ENCODE data around the gene MMD.
"Not testable (repeated sequence)": the region's sequence is repeated elsewhere in the genome, so short reads cannot be mapped to it uniquely, and the experiment has no call there.

MMD gene

DNA sequence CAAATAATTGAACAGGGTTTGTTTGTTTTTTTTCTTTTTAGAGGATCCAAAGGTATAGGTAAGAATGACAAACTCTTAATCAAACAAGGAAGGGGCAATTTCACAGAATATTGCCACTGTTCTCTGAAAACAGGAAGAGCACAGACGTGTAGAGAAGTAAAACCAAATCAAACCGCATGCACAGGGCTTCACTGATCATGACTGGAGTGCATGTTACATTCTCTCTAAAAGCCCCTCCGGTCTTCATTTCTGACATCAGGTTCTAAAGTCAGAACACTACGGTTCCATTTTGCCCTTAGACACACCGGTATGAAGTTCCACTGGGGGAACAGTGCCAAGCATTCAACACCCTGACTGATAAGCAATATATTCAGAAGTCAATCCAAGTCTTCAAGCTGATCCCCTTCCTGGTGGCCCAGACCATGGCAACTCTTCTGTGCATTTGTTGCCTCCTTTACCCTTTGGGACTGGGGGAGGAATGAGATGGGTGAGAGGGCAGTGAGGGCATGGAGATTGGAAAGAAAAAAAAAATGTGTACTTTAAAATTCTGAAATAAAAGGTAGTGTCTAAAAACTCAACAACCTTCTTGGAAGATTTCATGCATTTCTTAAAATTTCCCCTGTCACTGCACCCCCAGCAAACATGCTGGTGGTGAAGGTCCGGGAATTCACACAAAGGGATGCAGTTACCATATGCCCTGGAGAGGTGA lies 1.4 kb downstream of the MMD start:
- DNase-seq, result no peak

- no peak for DNase-seq
Measured at GRCh38 chr17:55418369-55419268, 3.0 kb downstream of the MMD start.

- DNase-seq, result no peak
Measured at GRCh38 chr17:55417411-55418268, 4.0 kb downstream of the MMD start.

DNA sequence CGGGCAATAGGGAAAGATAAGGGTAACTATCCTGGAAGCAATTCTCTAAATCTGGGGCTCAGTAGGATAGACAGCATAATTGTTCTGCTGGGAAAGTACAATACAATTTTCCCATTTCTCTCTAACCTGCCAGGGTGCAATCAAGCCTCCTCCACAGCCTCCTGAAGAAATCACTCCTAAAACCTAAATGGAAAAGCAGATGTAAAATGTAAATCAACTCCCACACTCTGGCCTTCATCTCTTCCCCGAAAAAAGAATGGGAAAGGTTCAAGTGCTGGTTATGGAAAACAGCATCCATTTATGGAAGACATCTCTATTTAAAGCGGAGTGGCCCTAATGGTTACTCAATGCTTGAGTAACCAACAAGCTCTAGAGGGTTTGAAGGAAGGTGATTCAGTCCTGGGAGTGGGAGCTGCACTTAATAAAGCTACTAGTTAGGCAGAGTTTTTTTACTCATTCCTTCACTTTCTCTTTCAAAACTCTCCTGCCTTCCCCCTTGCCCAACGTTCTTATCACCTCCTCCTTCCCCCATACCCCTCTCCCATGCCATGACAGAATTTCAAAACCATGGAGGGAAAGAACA lies 5.1 kb downstream of the MMD start:
- DNase-seq, result no peak

DNA sequence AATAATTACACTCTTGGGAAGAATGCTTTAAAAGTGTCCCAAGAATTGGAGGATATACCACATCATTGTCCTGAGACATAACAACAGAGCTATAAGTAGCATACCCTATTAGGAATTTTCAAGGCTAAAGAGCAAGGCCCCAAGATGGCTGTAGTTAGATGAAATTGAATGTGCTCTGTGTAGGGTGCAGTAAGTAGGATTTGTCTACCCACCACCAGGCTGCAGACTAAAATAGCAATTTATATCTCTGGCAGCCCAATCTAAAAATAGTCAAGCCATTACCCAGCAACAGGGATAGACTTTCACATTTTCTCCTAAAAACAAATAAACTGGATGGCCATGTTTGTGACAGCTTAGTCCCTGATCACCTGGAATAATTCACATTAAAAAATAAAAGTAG lies 5.6 kb downstream of the MMD start:
- DNase-seq, result no peak

DNA sequence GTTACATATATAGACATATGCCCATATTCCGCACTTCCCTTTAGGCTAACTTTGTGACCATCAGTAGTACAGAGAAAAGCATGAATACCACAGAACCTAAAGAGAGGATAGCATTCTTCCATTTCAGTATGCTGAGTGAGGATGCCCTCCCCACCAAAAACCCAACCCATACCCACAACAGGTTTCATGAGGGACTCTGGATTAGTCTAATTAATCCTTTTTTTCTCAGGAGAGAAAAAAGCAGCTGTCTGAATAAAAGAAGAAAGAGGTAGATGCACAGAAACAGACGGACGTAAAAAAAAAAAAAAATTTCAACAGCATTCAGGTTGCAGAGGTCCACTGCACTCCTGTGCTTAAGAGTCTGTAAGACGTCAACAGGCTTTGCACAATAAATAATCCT lies 6.7 kb downstream of the MMD start:
- no peak for DNase-seq

DNA sequence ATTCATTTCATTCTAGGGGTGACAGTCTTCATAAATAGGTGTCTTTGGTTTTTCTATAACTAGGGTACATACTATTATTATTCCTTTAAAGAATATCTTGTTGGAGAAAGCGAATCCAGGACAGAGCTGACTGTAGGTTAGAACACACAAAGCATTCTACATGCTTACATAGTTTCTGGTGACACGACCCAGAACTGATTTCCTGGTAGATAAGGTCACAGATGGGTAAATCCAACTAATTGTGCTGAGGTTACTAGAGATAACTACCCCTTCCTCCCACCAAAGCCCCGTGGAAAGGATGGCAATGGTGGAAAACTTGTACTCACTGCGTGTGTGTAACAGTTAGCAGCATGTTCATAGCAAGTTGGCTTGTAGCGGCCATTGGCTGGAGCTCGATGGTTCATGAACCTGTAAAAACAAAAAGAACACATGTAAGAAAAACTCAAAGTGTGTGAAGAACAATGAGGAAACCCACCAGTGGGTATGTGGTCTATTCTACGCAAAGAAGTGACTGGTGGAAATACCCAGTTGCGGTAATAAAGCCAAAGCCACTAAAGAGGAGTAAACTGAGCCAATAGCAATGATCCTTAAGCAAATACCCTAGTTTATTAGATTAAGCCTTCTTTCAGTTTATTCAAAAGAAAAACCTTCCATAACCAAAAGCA lies 7.7 kb downstream of the MMD start:
- DNase-seq, result no peak

DNA sequence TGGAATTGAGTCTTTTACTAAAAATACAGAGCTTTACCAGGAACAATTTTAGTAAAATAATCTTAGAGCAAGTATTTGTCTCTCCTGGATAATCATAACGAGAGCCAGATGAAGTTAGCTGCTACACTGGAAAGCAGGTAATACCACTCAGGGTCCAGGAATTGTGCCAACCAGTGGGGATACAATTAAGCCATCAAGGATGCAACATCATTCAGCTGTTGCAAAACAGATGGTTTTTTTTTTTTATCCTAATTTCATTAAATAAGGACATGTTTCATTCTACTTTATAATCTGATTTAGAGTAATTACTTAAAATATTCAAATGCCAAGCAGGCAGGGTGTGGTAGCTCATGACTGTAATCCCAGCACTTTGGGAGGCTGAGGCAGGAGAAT lies 10.2 kb downstream of the MMD start:
- no peak for DNase-seq

DNA sequence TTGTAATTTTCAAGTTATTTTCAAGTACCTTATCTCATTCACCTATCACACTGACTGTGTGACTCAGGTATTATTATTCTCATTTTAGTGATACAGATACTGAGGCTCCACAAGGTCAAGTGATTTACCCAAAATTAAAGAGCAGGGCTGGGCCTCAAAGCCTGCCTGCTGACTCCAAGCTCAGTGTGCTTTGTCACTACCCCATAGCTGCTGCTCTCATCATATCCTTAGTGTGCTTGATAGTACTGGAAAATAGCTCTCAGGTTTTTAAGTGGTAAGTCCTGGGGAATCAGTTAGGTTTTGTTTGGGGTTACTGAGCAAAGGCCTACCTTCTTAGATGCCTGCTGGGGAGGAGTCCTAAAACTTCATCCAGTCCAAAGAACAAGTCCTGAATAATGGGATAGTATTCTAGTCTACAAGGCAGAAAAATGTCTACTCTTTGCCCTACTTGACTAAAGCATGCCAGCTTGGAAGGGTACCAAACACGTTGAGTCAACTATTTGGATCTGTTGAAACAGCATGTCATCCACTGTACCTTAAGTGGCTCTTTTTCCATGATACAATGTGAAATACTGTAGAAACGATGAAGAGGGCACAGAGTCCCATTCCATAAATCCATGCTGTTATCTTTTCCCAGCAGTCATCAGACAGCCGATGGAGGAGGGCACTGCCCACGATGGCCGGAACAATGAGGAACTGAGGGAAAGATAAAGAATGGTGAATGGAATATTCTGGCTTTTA lies 10.7 kb downstream of the MMD start:
- no peak for DNase-seq

GRCh38 chr17:55409030-55409800 lies 12.4 kb downstream of the MMD start:
- DNase-seq, result no peak

GRCh38 chr17:55407641-55408566 lies 13.7 kb downstream of the MMD start:
- DNase-seq, result no peak

GRCh38 chr17:55405600-55405999 lies 16.0 kb downstream of the MMD start:
- no peak for DNase-seq

DNA sequence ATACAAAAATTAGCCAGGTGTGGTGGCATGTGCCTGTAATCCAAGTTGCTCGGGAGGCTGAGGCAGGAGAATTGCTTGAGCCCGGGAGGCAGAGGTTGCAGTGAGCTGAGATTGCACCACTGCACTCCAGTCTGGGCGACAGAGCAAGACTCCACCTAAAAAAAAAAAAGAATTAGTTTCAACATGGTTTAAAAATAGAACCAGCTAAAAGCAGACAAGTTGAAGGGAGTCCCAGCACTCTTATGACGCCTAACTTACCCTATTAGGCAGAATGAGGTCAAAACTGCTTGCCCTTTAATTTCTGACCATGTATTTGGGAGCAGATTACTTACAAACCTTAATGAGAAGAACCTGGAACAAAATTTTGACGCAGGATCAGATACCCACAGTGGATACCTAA lies 17.4 kb downstream of the MMD start:
- not testable (repeated sequence) for DNase-seq

GRCh38 chr17:55402374-55402773 lies 19.3 kb downstream of the MMD start:
- no peak for DNase-seq

DNA sequence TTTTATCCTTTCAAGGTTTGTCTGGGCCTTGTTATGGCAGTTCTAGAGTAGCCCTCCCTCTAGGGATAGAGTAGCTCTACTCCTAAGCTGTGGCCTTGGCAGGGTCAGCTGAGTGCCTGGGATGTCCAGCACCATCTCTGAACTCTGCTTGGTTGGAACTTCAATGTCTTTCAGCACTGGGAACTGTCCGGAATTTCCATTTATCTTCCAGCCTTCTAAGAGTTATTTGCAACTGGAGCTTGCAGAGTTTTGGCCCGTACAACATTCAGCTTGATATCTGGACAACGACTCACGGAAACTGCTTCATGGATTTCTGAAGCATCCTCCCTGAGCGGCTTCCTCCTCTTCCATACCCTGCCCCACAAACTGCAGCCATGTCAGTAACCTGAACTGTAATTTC lies 22.9 kb downstream of the MMD start:
- no peak for DNase-seq

DNA sequence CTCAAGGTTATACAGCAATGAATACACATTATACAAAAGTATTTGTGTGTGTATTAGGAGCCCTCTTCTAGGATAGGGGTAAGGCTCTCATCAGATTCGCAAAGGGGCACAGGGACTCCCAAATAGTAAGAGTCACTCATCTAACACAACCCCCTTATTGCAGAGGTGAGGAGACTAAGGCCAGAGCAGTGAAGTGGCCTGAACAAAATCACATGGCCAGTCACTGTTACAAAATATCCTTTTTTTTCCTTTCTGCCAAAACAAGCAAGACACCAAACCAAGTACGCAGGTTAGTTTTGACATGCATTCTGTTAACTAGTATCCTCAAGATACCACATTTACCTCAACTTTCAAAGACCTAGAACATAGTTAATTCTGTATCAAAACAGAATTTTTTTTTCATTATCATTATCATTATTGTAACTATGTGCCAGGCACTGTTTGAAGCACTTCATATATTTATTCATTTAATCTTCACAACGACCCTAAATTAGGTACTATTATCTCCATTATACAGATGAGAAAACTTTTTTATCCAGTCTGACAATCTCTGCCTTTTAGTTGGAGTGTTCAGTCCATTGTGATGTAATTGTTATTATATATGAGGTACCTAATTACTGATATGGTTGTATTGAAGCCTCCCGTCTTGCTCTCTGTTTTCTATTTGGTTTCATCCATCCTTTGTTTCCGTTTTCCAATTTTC lies 25.7 kb downstream of the MMD start:
- DNase-seq, result no peak

GRCh38 chr17:55394357-55395021 lies 27.1 kb downstream of the MMD start:
- no peak for DNase-seq

DNA sequence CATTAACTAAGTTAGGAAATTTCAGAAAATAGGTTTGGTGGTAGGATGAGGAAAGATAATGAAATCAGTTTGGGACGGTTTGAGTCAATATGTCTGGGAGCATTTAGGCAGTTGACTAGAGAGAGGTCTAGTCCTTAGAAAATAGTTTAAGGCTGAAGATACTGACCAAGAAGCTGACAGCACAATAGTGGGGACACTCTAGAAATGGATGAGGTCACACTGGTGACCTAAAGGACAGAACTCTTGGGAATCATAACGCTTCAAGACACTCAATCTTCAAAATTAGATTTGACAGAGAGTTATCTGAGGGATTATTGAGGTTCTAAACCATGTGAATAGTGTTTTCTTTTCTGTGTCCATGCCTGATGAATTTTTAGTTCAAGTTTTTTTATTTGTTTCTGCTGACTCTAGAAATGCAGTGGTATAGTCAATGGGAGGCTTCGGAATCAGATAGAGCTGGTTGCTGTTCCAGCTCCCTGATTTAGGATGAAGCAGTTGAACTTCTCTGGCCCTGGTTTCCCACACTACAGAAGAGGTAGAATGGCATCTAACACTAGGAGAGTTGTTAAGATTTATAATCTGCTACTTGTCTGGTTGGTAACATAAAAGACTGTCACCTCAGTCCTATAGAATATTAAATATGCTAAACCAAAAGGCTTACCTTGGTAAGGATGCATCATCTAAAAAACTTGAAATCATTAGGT lies 29.7 kb downstream of the MMD start:
- no peak for DNase-seq

All from NCI-H510A treated with DMSO at 0.1 percent for 48 hours (cell line).